BLaER1 treated with 17β-estradiol and CSF1 and Interleukin-3, amounts not matched to agents 10 nM and 100 nM (cell line): ENCODE results near the gene FAM120A.

Experiments used
- H3K27ac ChIP-seq, 11 experiments: shearing (Covaris generic); formaldehyde crosslinking; 2 replicates each; pipeline ENCODE4 v1.8.1; 2022
- H3K27me3 ChIP-seq, 11 experiments: shearing (Covaris generic); formaldehyde crosslinking; 2 replicates each; pipeline ENCODE4 v1.8.1; 2022
- H3K36me3 ChIP-seq, 11 experiments: shearing (Covaris generic); formaldehyde crosslinking; 2 replicates each; pipeline ENCODE4 v1.8.1; 2022
- H3K4me1 ChIP-seq, 10 experiments: shearing (Covaris generic); formaldehyde crosslinking; 2 replicates each; pipeline ENCODE4 v1.8.1; 2022
- H3K4me2 ChIP-seq, 11 experiments: shearing (Covaris generic); formaldehyde crosslinking; 2 replicates each; pipeline ENCODE4 v1.8.1; 2022
- H3K4me3 ChIP-seq, 10 experiments: shearing (Covaris generic); formaldehyde crosslinking; 2 replicates each; pipeline ENCODE4 v1.8.1; 2022
- H3K9ac ChIP-seq, 11 experiments: shearing (Covaris generic); formaldehyde crosslinking; 2 replicates each; pipeline ENCODE4 v1.8.1; 2022
- H3K9me3 ChIP-seq, 11 experiments: shearing (Covaris generic); formaldehyde crosslinking; replicated peaks in 1 of 11; 2 replicates each; pipeline ENCODE4 v1.8.1; 2022
- H4K20me1 ChIP-seq, 11 experiments: shearing (Covaris generic); formaldehyde crosslinking; 2 replicates each; pipeline ENCODE4 v1.8.1; 2022
- Cebpa-rat ChIP-seq, 11 experiments: shearing (Covaris generic); IDR thresholded peaks; 2 replicates each; pipeline ENCODE4 v1.8.1; 2022

Gene FAM120A

GRCh38 chr9:93536167-93536566 lies 84.7 kb downstream of the FAM120A start:
- Histone ChIP-seq H3K27ac (no peak overlapping the region), H3K36me3 (peaks cover 82 to 100% (median 97%) of the 10 kb centered on the region in 11 experiments), H3K9ac (no peak overlapping the region), H3K4me1 (peaks cover 0 to 21% (median 18%) of the 10 kb centered on the region in 10 experiments; a peak in 16 of 20 replicates), H3K4me2 (peak overlapping the region in 9 of 11 experiments; percentile 8 to 58 (median 44); a peak in 13 of 22 replicates), H3K9me3 (no peaks in the 10 kb centered on the region), H3K27me3 (no peaks in the 10 kb centered on the region), H4K20me1 (peaks cover 8 to 83% (median 29%) of the 10 kb centered on the region in 11 experiments; a peak in 17 of 22 replicates), H3K4me3 (no peak overlapping the region)
- no peak for TF ChIP-seq Cebpa-rat (IDR thresholded peaks at IDR 0.05)

GRCh38 chr9:93536874-93537273 lies 85.4 kb downstream of the FAM120A start:
- peaks cover 77 to 100% (median 97%) of the 10 kb centered on the region in 11 experiments for H3K36me3 ChIP-seq
- H3K4me1 ChIP-seq = peaks cover 0 to 21% (median 18%) of the 10 kb centered on the region in 10 experiments; a peak in 16 of 20 replicates
- H3K4me2 ChIP-seq = peak overlapping the region in 8 of 11 experiments; percentile 23 to 58 (median 52); a peak in 16 of 22 replicates
- H3K9ac ChIP-seq = no peak overlapping the region
- H4K20me1 ChIP-seq = peaks cover 11 to 87% (median 28%) of the 10 kb centered on the region in 11 experiments; a peak in 18 of 22 replicates
- H3K27me3 ChIP-seq = no peaks in the 10 kb centered on the region
- TF ChIP-seq Cebpa-rat (IDR thresholded peaks at IDR 0.05) = peak in 3 of 11 experiments; percentile 12 to 30 (median 15); a peak in 2 of 22 replicates
- H3K9me3 ChIP-seq = no peaks in the 10 kb centered on the region
- H3K27ac ChIP-seq = no peak overlapping the region
- H3K4me3 ChIP-seq = no peak overlapping the region

- no peak for TF ChIP-seq Cebpa-rat (IDR thresholded peaks at IDR 0.05)
- Histone ChIP-seq H4K20me1 (peaks cover 14 to 76% (median 31%) of the 10 kb centered on the region in 11 experiments; a peak in 18 of 22 replicates), H3K4me3 (no peak overlapping the region), H3K27me3 (no peaks in the 10 kb centered on the region), H3K4me1 (peaks cover 0 to 20% (median 18%) of the 10 kb centered on the region in 10 experiments; a peak in 16 of 20 replicates), H3K27ac (no peak overlapping the region), H3K9ac (no peak overlapping the region), H3K9me3 (no peaks in the 10 kb centered on the region), H3K4me2 (no peak overlapping the region), H3K36me3 (peaks cover 73 to 100% (median 97%) of the 10 kb centered on the region in 11 experiments)
Observed at GRCh38 chr9:93540305-93540704, 88.8 kb downstream of the FAM120A start.

DNA sequence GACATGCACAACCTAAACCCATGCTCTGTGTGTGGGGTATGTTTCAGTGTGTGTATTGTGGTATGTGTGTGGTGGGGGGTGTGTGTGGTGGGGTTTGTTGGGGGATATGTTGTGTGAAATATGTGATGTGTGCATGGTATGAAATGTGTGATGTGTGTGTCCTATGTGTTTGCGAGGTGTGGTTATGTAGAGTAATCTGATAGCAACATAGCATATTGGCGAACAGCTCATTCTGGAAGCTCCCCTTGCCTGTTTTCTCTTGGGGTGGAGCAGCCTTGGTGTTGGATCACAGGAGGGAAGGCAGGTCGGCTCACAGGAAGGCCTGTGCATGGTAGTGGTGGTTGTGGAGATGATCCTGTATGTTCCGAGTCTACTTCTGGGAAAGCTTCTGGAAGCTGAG lies 89.5 kb downstream of the FAM120A start:
- Histone ChIP-seq H3K4me2 (no peak overlapping the region), H3K9me3 (no peaks in the 10 kb centered on the region), H3K9ac (no peak overlapping the region), H3K36me3 (peaks cover 73 to 100% (median 97%) of the 10 kb centered on the region in 11 experiments), H4K20me1 (peaks cover 11 to 69% (median 26%) of the 10 kb centered on the region in 11 experiments; a peak in 18 of 22 replicates), H3K4me3 (no peak overlapping the region), H3K27ac (no peak overlapping the region), H3K4me1 (peaks cover 0 to 13% (median 12%) of the 10 kb centered on the region in 10 experiments; a peak in 16 of 20 replicates), H3K27me3 (no peaks in the 10 kb centered on the region)
- no peak for TF ChIP-seq Cebpa-rat (IDR thresholded peaks at IDR 0.05)

DNA sequence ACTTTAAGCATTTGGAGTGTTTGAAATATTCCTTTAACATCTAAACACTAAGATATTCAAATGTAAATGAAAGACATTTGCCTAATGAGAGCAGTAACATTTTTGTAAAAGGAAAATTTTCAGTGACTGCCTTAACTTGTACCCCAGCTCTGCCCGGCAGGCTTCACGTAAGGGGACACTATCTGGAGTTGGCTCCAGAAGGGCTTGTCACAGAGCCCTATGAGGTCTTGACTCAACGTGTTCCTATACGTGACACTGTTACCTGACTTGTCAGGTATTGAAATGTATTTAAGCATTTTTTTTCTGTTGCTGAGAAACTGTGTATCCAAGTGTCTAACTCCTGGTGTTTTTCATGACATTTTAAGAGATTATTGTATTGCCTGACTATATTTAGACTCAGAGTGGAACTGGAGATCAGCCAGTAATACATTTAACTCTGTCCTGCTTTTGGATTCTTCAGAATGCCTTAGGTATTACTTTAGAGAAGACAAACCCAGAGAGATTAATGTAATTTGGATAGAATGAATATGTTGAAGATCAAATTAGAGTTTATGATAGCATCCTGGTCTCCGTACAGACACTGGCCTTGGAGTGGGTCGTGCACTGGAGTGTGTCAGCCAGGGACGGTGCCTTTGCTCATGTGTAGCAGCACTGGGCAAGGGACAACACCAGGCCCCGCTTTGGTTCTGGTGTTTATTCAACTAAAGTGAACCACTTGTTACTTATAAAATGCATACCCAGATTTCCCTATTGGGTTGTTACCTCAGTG lies 90.3 kb downstream of the FAM120A start:
- peaks cover 4 to 68% (median 27%) of the 10 kb centered on the region in 11 experiments; a peak in 18 of 22 replicates for H4K20me1 ChIP-seq
- no peak overlapping the region for H3K9ac ChIP-seq
- H3K27me3 ChIP-seq = no peaks in the 10 kb centered on the region
- no peak overlapping the region for H3K27ac ChIP-seq
- peaks cover 0 to 6% (median 4%) of the 10 kb centered on the region in 10 experiments; a peak in 14 of 20 replicates for H3K4me1 ChIP-seq
- H3K4me2 ChIP-seq = no peak overlapping the region
- H3K4me3 ChIP-seq = no peak overlapping the region
- TF ChIP-seq Cebpa-rat (IDR thresholded peaks at IDR 0.05) = no peak
- H3K9me3 ChIP-seq = no peaks in the 10 kb centered on the region
- H3K36me3 ChIP-seq = peaks cover 78 to 100% (median 97%) of the 10 kb centered on the region in 11 experiments

DNA sequence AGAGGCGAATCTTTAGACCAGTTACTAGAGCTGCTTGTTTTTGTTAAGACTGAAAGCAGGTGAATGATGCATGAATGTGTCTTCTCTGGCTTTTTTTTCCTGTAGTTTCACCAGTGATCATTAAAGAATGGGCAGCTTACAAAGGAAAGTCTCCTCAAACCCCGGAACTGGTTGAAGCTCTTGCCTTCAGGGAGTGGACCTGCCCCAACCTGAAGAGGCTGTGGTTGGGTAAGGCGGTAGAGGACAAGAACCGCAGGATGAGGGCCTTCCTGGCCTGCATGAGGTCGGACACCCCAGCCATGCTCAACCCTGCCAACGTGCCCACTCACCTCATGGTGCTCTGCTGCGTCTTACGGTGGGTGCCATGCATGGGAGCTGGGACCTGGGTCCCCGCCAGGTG lies 91.6 kb downstream of the FAM120A start:
- Histone ChIP-seq H3K4me2 (no peak overlapping the region), H3K9me3 (no peaks in the 10 kb centered on the region), H3K27ac (no peak overlapping the region), H3K36me3 (peaks cover 89 to 100% (median 97%) of the 10 kb centered on the region in 11 experiments), H4K20me1 (peaks cover 0 to 56% (median 22%) of the 10 kb centered on the region in 11 experiments; a peak in 17 of 22 replicates), H3K27me3 (no peaks in the 10 kb centered on the region), H3K9ac (no peak overlapping the region), H3K4me3 (no peak overlapping the region), H3K4me1 (no peaks in the 10 kb centered on the region)
- no peak for TF ChIP-seq Cebpa-rat (IDR thresholded peaks at IDR 0.05)

DNA sequence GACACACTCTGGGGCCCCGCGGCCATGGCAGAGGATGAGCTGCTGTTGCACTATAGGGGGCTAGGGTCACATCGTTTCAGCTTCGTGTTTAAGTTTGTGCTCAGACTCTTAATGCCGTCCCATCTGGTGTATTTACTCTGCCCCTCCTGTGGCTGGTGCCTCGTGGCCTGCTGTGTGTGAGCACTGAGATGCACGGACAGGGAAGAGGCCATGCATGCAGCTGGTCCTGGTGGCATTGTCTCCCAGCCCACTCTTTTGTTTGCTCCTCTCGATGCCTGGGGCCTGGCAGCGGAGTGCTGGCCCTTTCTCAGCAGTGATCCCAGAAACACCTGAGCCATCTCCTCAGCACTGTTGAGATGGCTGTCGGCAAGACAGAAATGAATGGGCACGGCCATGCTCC lies 94.9 kb downstream of the FAM120A start:
- Histone ChIP-seq H3K36me3 (peaks cover 90 to 100% (median 97%) of the 10 kb centered on the region in 11 experiments), H3K4me2 (no peak overlapping the region), H3K9me3 (no peaks in the 10 kb centered on the region), H3K9ac (no peak overlapping the region), H3K4me3 (no peak overlapping the region), H3K4me1 (no peaks in the 10 kb centered on the region), H3K27me3 (no peaks in the 10 kb centered on the region), H4K20me1 (peaks cover 0 to 51% (median 16%) of the 10 kb centered on the region in 11 experiments; a peak in 15 of 22 replicates), H3K27ac (no peak overlapping the region)
- TF ChIP-seq Cebpa-rat (IDR thresholded peaks at IDR 0.05) = no peak

DNA sequence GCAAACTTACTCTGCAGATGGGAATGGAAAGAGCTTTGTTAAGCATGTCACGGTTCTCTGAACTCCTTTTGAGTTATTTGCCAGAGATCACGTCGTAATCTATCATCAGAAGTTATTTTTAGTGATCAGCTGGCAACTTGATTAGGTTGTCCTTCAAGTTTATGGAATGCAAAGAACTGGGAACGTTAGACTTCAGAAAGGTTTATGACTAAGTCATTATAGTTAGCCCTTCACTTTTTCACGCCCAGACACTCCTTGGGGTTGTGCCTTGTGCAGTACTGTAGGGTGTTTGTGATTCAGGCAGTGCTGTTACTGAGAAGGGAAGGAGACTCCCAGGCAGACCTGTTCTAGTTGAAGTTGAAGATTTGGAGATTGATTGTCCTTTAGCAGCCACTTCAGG lies 98.1 kb downstream of the FAM120A start:
- Histone ChIP-seq H3K27ac (no peak overlapping the region), H3K27me3 (no peaks in the 10 kb centered on the region), H4K20me1 (peaks cover 0 to 55% (median 13%) of the 10 kb centered on the region in 11 experiments; a peak in 13 of 22 replicates), H3K9ac (no peak overlapping the region), H3K4me3 (no peak overlapping the region), H3K9me3 (no peaks in the 10 kb centered on the region), H3K4me1 (peaks cover 0 to 14% (median 0%) of the 10 kb centered on the region in 10 experiments; a peak in 5 of 20 replicates), H3K4me2 (no peak overlapping the region), H3K36me3 (peaks cover 91 to 100% (median 97%) of the 10 kb centered on the region in 11 experiments)
- TF ChIP-seq Cebpa-rat (IDR thresholded peaks at IDR 0.05) = no peak

- peaks cover 91 to 100% (median 96%) of the 10 kb centered on the region in 11 experiments for H3K36me3 ChIP-seq
- peaks cover 0 to 40% (median 10%) of the 10 kb centered on the region in 11 experiments; a peak in 7 of 22 replicates for H4K20me1 ChIP-seq
- H3K9me3 ChIP-seq = no peaks in the 10 kb centered on the region
- no peak overlapping the region for H3K27ac ChIP-seq
- TF ChIP-seq Cebpa-rat (IDR thresholded peaks at IDR 0.05) = no peak
- H3K9ac ChIP-seq = no peak overlapping the region
- peak overlapping the region in 1 of 11 experiments; percentile 45; a peak in 1 of 22 replicates for H3K4me2 ChIP-seq
- peaks cover 0 to 14% (median 0%) of the 10 kb centered on the region in 10 experiments; a peak in 5 of 20 replicates for H3K4me1 ChIP-seq
- no peaks in the 10 kb centered on the region for H3K27me3 ChIP-seq
- no peak overlapping the region for H3K4me3 ChIP-seq
Observed at GRCh38 chr9:93552923-93553322, 101.4 kb downstream of the FAM120A start.
